HepG2 (cell line): ENCODE results near the gene AIDA. TPM values are rescaled to one million over a fixed set of nuclear protein-coding genes. Genes with fewer than 3 reads are reported as not detected.
A peak's percentile ranks its signal among the peaks of the same experiment; 100 is the strongest.

Experiments used
- DBP ChIP-seq: sonication (generic); formaldehyde crosslinking; IDR thresholded peaks from 2 replicates; pipeline ENCODE4 v1.4.0; 2020; ENCODE audit warnings: missing genetic modification reagents; ENCODE audit errors: not compliant biosample characterization
- GATAD2A ChIP-seq: IDR thresholded peaks from 2 replicates; pipeline ENCODE4 v1.6.1; 2016
- HMGXB3 ChIP-seq: sonication (generic); formaldehyde crosslinking; IDR thresholded peaks from 2 replicates; pipeline ENCODE4 v1.4.0; 2020; ENCODE audit warnings: missing genetic modification reagents, borderline replicate concordance
- NFKB2 ChIP-seq: sonication (generic); formaldehyde crosslinking; IDR thresholded peaks from 2 replicates; pipeline ENCODE4 v1.4.0; 2020; ENCODE audit warnings: missing genetic modification reagents, borderline replicate concordance
- ZBTB26 ChIP-seq: IDR thresholded peaks from 2 replicates; pipeline ENCODE4 v1.6.1; 2016; ENCODE audit warnings: missing compliant biosample characterization, missing genetic modification reagents, borderline replicate concordance
- ZBTB34 ChIP-seq: sonication (generic); formaldehyde crosslinking; IDR thresholded peaks from 2 replicates; pipeline ENCODE4 v1.8.0; 2022; ENCODE audit warnings: mild to moderate bottlenecking, missing genetic modification reagents
- ZBTB38 ChIP-seq: sonication (generic); formaldehyde crosslinking; IDR thresholded peaks from 2 replicates; pipeline ENCODE4 v1.5.1; 2020; ENCODE audit warnings: mild to moderate bottlenecking, missing genetic modification reagents
- ZFX ChIP-seq: sonication (generic); formaldehyde crosslinking; IDR thresholded peaks from 2 replicates; pipeline ENCODE4 v1.4.0; 2020; ENCODE audit warnings: mild to moderate bottlenecking, low read depth, missing genetic modification reagents, moderate library complexity
- ZNF329 ChIP-seq: sonication (generic); formaldehyde crosslinking; IDR thresholded peaks from 2 replicates; pipeline ENCODE4 v1.9.0; 2021; ENCODE audit warnings: low read depth, mild to moderate bottlenecking, missing genetic modification reagents
- ZNF362 ChIP-seq: sonication (generic); formaldehyde crosslinking; IDR thresholded peaks from 2 replicates; pipeline ENCODE4 v1.4.0; 2020; ENCODE audit warnings: missing genetic modification reagents, mild to moderate bottlenecking, borderline replicate concordance
- ZNF513 ChIP-seq: sonication (generic); formaldehyde crosslinking; conservative IDR thresholded peaks from 2 replicates; pipeline ENCODE4 v1.5.0; 2020; ENCODE audit warnings: missing genetic modification reagents
- ZNF563 ChIP-seq: sonication (generic); formaldehyde crosslinking; IDR thresholded peaks from 2 replicates; pipeline ENCODE4 v1.8.0; 2022; ENCODE audit warnings: mild to moderate bottlenecking, moderate library complexity, missing genetic modification reagents
- ZNF672 ChIP-seq: sonication (generic); formaldehyde crosslinking; IDR thresholded peaks from 2 replicates; pipeline ENCODE4 v1.8.1; 2022; ENCODE audit warnings: missing genetic modification reagents
- ZSCAN9 ChIP-seq: IDR thresholded peaks from 2 replicates; pipeline ENCODE4 v1.6.1; 2016; ENCODE audit warnings: borderline replicate concordance
- polyA plus RNA-seq, 8 experiments: library from polyadenylated mRNA; depleted of rRNA in 3 of 8; stranded (reverse) in 7 of 8; unstranded in 1 of 8; fragments of >200 nt; fragmentation: Illumina TruSeq in 4 of 8; extraction: Trizol in 4 of 8; gene quantifications; 2 replicates each; pipeline versions ENCODE4 v1.2.1 to v1.2.3, GENCODE V29; 2011 to 2016; ENCODE audit warnings: low read depth in 4 of 8, missing spikeins in 1 of 8, mixed read lengths in 1 of 8; ENCODE audit not compliant: insufficient read depth in 1 of 8
- total RNA-seq, 5 experiments: library from RNA; depleted of rRNA; stranded (reverse); fragments of >200 nt; fragmentation: Illumina TruSeq; extraction: Trizol; gene quantifications; 2 replicates each; pipeline ENCODE4 v1.2.3, GENCODE V29; 2016; ENCODE audit warnings: low read depth in 1 of 5

Gene AIDA
- total and polyA plus RNA-seq, 2 of the 13 experiments (the other 11 are each of a cell fraction or from before 2014, with no cell fraction given): 17.5 to 35.4 TPM

- no peak for TF ChIP-seq ZNF513 (CRISPR knock-in tag)
- no peak for TF ChIP-seq ZNF563 (CRISPR knock-in tag)
- 0 out of 2 replicates have a peak, but pooled peaks have one; percentile 30 for TF ChIP-seq ZBTB26 (CRISPR knock-in tag)
- no peak for TF ChIP-seq ZBTB34 (CRISPR knock-in tag)
- TF ChIP-seq ZNF672 (CRISPR knock-in tag): no peak
- peak; percentile 47 for TF ChIP-seq GATAD2A (CRISPR knock-in tag)
- no peak; the same call in 1 of the 2 replicates for TF ChIP-seq NFKB2 (CRISPR knock-in tag)
- no peak for TF ChIP-seq ZNF362 (CRISPR knock-in tag)
- peak; percentile 82; the same call in 1 of the 2 replicates for TF ChIP-seq HMGXB3 (CRISPR knock-in tag)
- no peak for TF ChIP-seq ZSCAN9 (CRISPR knock-in tag)
- peak; percentile 45; the same call in 1 of the 2 replicates for TF ChIP-seq ZFX
- no peak for TF ChIP-seq ZNF329 (CRISPR knock-in tag)
- no peak for TF ChIP-seq DBP
- no peak for TF ChIP-seq ZBTB38 (CRISPR knock-in tag)
Measured at GRCh38 chr1:222713091-222713961, 1.0 kb upstream of the AIDA start (continued).
